Endodermal cell (in vitro differentiated cells): Measurements from ENCODE around the gene APBA1. TPM values are rescaled to one million over a fixed set of nuclear protein-coding genes. Genes with fewer than 3 reads are reported as not detected.

Experiments
- DNase-seq: peaks from one replicate; pipeline ENCODE4 v3.0.0-alpha.2; 2017
- H3K27ac ChIP-seq: 2 replicates; pipeline ENCODE4 v1.5.1; 2013; ENCODE audit warnings: mild to moderate bottlenecking, low read depth, low read length, moderate library complexity
- H3K27me3 ChIP-seq: 2 replicates; pipeline ENCODE4 v1.6.1; 2013; ENCODE audit warnings: mild to moderate bottlenecking, low read length, moderate library complexity; ENCODE audit not compliant: insufficient read depth, control insufficient read depth, poor library complexity, severe bottlenecking
- H3K36me3 ChIP-seq: 2 replicates; pipeline ENCODE4 v1.7.0; 2013; ENCODE audit warnings: mild to moderate bottlenecking, low read length, moderate library complexity; ENCODE audit not compliant: control insufficient read depth, insufficient read depth
- H3K4me1 ChIP-seq: one replicate; pipeline ENCODE4 v1.7.0; 2013; ENCODE audit warnings: low read length; ENCODE audit not compliant: control insufficient read depth, insufficient read depth
- H3K4me3 ChIP-seq: 2 replicates; pipeline ENCODE4 v1.5.1; 2013; ENCODE audit warnings: mild to moderate bottlenecking, low read length, moderate library complexity
- H3K9ac ChIP-seq: 2 replicates; pipeline ENCODE4 v1.6.1; 2013; ENCODE audit warnings: mild to moderate bottlenecking, low read length, moderate library complexity; ENCODE audit not compliant: poor library complexity, severe bottlenecking; ENCODE audit errors: extremely low read depth
- H3K9me3 ChIP-seq: 2 replicates; pipeline ENCODE4 v1.6.1; 2013; ENCODE audit warnings: mild to moderate bottlenecking, low read length, moderate library complexity; ENCODE audit not compliant: control insufficient read depth
- H3K27ac Mint-ChIP-seq: 2 replicates; pipeline ENCODE4 v1.8.0; 2020; ENCODE audit warnings: mixed read lengths
- H3K27me3 Mint-ChIP-seq: 2 replicates; pipeline ENCODE4 v1.8.0; 2021; ENCODE audit warnings: mild to moderate bottlenecking, mixed read lengths; ENCODE audit not compliant: insufficient read depth
- H3K36me3 Mint-ChIP-seq: 2 replicates; pipeline ENCODE4 v1.8.0; 2020; ENCODE audit warnings: low read depth, mixed read lengths
- H3K4me1 Mint-ChIP-seq: 2 replicates; pipeline ENCODE4 v1.8.0; 2020; ENCODE audit warnings: mixed read lengths
- H3K4me3 Mint-ChIP-seq: 2 replicates; pipeline ENCODE4 v1.8.0; 2020; ENCODE audit warnings: mild to moderate bottlenecking, moderate library complexity, mixed read lengths
- H3K9me3 Mint-ChIP-seq: 2 replicates; pipeline ENCODE4 v1.8.0; 2020; ENCODE audit warnings: mild to moderate bottlenecking, mixed read lengths
- WGBS, 2 experiments: methylation state at CpG; one replicate each; pipeline versions ENCODE4 v1.1.5 to v1.1.7; 2013; ENCODE audit warnings: missing lambda C conversion rate in 2 of 2, mixed read lengths in 1 of 2; ENCODE audit not compliant: insufficient coverage in 1 of 2, insufficient read length in 1 of 2; 5-methylcytosine and 5-hydroxymethylcytosine counted together
- total RNA-seq, 2 donors: library from RNA; stranded (reverse); fragmentation: NEBNext Ultra II Directional in 1 of 2; extraction: Animal tissue kit (Norgen Biotek cat#: 25700) in 1 of 2; gene quantifications; 2 replicates in 1 of 2; 3 replicates in 1 of 2; pipeline ENCODE4 v1.2.1, GENCODE V29; 2021
- TF ChIP-seq, protein P1 (sequence below): fragments of 200-600 bp; sonication (generic); conservative IDR thresholded peaks from 2 replicates; pipeline ENCODE4 v1.5.0; 2021; ENCODE audit warnings: antibody characterized with exemption, mild to moderate bottlenecking

APBA1 gene
- total RNA-seq, 2 donors from 2014 or later = 0.51 to 0.75 TPM

DNA sequence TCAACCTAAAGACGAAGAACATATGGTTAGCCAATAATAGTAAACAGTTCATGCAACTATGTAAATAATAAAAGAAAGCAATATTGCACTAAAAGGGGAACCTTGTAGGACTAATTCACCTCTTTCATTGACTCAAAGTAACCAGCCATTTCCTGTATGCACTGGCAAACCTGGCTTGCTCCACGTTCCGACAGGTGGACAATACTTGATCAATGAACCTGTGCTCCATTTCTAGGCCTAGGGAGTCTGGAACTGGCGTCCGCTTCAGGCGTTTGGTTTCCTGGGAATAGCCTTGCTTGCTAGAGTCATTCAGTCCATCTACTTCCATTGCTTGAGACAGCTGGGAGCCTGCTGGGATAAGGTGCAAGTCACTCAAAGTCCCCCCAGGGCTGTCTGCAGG lies 46.0 kb upstream of the APBA1 start:
- WGBS, 2 experiments = 96 to 97% methylated on average over 5 to 6 of the region's 6 CpGs
- TF ChIP-seq, protein P1, sequence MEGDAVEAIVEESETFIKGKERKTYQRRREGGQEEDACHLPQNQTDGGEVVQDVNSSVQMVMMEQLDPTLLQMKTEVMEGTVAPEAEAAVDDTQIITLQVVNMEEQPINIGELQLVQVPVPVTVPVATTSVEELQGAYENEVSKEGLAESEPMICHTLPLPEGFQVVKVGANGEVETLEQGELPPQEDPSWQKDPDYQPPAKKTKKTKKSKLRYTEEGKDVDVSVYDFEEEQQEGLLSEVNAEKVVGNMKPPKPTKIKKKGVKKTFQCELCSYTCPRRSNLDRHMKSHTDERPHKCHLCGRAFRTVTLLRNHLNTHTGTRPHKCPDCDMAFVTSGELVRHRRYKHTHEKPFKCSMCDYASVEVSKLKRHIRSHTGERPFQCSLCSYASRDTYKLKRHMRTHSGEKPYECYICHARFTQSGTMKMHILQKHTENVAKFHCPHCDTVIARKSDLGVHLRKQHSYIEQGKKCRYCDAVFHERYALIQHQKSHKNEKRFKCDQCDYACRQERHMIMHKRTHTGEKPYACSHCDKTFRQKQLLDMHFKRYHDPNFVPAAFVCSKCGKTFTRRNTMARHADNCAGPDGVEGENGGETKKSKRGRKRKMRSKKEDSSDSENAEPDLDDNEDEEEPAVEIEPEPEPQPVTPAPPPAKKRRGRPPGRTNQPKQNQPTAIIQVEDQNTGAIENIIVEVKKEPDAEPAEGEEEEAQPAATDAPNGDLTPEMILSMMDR = no peak
- DNase-seq = no peak
- Histone ChIP-seq H3K36me3 (peaks cover 61% of the 10 kb centered on the region), H3K4me1 (no peaks in the 10 kb centered on the region), H3K4me3 (no peak overlapping the region), H3K27me3 (no peaks in the 10 kb centered on the region), H3K9ac (no peak overlapping the region), H3K27ac (no peak overlapping the region), H3K9me3 (peaks cover 19% of the 10 kb centered on the region)
- Mint-ChIP-seq H3K27ac (no peak overlapping the region), H3K4me3 (no peak overlapping the region), H3K4me1 (peaks cover 5% of the 10 kb centered on the region), H3K9me3 (peaks cover 8% of the 10 kb centered on the region), H3K27me3 (no peaks in the 10 kb centered on the region), H3K36me3 (peaks cover 53% of the 10 kb centered on the region)

DNA sequence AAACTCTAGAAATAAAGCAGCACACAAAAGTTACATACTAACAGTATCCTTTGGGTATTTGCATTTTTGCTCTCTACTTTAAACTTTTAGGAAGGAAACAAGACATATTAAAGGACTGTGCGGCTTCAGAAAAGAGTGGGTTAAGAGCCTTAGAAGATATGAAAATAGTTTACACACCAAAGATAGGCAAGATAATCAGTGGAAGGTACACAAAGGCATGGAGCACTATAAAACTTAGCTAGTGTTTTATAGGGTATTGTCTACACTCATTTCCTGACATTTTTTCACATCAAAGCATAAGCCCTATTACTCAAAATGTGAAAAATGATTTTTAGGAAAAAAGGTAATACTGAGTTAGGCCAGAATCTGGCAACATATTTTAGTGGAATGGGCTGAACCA lies 43.7 kb upstream of the APBA1 start:
- Histone ChIP-seq H3K4me3 (no peak overlapping the region), H3K36me3 (peaks cover 57% of the 10 kb centered on the region), H3K9me3 (peaks cover 5% of the 10 kb centered on the region), H3K4me1 (no peaks in the 10 kb centered on the region), H3K27ac (no peak overlapping the region), H3K27me3 (no peaks in the 10 kb centered on the region), H3K9ac (no peak overlapping the region)
- TF ChIP-seq, protein P1 = no peak
- H3K4me1 Mint-ChIP-seq = peaks cover 5% of the 10 kb centered on the region
- H3K4me3 Mint-ChIP-seq = no peak overlapping the region
- H3K36me3 Mint-ChIP-seq = peaks cover 44% of the 10 kb centered on the region
- H3K27me3 Mint-ChIP-seq = no peaks in the 10 kb centered on the region
- DNase-seq = no peak
- WGBS, 2 experiments = 100% methylated on average over 1 of the region's 1 CpG; no CpG with 5 or more reads in 1 of the 2 experiments
- H3K27ac Mint-ChIP-seq = no peak overlapping the region
- peaks cover 4% of the 10 kb centered on the region for H3K9me3 Mint-ChIP-seq

DNA sequence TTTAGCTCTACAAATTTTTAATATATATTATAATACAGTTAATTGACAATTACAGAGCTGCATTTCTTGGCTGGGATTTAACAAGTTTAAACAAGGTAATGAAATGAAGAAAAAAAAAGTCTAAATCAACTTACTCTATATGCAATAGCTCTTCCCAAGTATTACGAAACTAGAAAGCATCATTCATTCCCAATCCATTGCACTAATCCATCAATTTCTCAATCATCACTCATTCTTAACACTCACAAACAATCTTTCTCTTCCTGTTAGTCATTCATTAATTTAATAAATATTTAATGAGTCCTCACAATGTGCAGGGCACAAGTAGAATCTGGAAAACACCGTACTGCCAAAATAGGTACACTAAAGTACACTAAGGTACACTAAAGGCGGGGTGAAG lies 42.9 kb upstream of the APBA1 start:
- 99 to 100% methylated on average over 2 to 3 of the region's 3 CpGs for WGBS, 2 experiments
- Mint-ChIP-seq H3K36me3 (peaks cover 36% of the 10 kb centered on the region), H3K9me3 (no peaks in the 10 kb centered on the region)

More for the DNA sequence above, 42.9 kb upstream of the APBA1 start:
- no peak overlapping the region for H3K4me3 ChIP-seq
- H3K36me3 ChIP-seq = peaks cover 52% of the 10 kb centered on the region
- H3K4me1 ChIP-seq = no peaks in the 10 kb centered on the region
- no peak overlapping the region for H3K9ac ChIP-seq
- Mint-ChIP-seq H3K4me3 (no peak overlapping the region), H3K4me1 (peaks cover 4% of the 10 kb centered on the region), H3K27me3 (no peaks in the 10 kb centered on the region), H3K27ac (no peak overlapping the region)
- DNase-seq = no peak
- no peaks in the 10 kb centered on the region for H3K9me3 ChIP-seq
- TF ChIP-seq, protein P1 = no peak
- no peak overlapping the region for H3K27ac ChIP-seq
- H3K27me3 ChIP-seq = no peaks in the 10 kb centered on the region
